Neural progenitor cell (in vitro differentiated cells): ENCODE data around the gene TASP1. TPM values are rescaled to one million over a fixed set of nuclear protein-coding genes. Genes with fewer than 3 reads are reported as not detected.

ENCODE experiments used
- DNase-seq: peaks from one replicate; pipeline ENCODE4 v3.0.0-alpha.2; 2016; ENCODE audit warnings: low spot score
- H2AFZ ChIP-seq: fragments of 200-600 bp; sonication (generic); replicated peaks from 2 replicates; pipeline ENCODE4 v1.6.1; 2016; ENCODE audit warnings: antibody characterized with exemption
- H3F3A ChIP-seq: fragments of 200-600 bp; sonication (generic); 2 replicates; pipeline ENCODE4 v1.6.1; 2016; ENCODE audit warnings: antibody characterized with exemption, low read depth
- H3K27ac ChIP-seq: fragments of 200-600 bp; sonication (generic); 2 replicates; pipeline ENCODE4 v1.5.1; 2016; ENCODE audit warnings: mild to moderate bottlenecking
- H3K27me3 ChIP-seq: fragments of 200-600 bp; sonication (generic); 2 replicates; pipeline ENCODE4 v1.6.1; 2016; ENCODE audit warnings: mild to moderate bottlenecking, moderate library complexity
- H3K36me3 ChIP-seq: fragments of 200-600 bp; sonication (generic); 2 replicates; pipeline ENCODE4 v1.5.1; 2016
- H3K4me1 ChIP-seq: fragments of 200-600 bp; sonication (generic); 2 replicates; pipeline ENCODE4 v1.6.1; 2016; ENCODE audit warnings: mixed run types
- H3K4me2 ChIP-seq: fragments of 200-600 bp; sonication (generic); 2 replicates; pipeline ENCODE4 v1.6.1; 2016
- H3K4me3 ChIP-seq: fragments of 200-600 bp; sonication (generic); 2 replicates; pipeline ENCODE4 v1.5.1; 2016
- H3K79me2 ChIP-seq: fragments of 200-600 bp; sonication (generic); 2 replicates; pipeline ENCODE4 v1.6.1; 2016; ENCODE audit warnings: low read depth
- H3K9ac ChIP-seq: fragments of 200-600 bp; sonication (generic); 2 replicates; pipeline ENCODE4 v1.6.1; 2016
- H3K9me3 ChIP-seq: fragments of 200-600 bp; sonication (generic); 2 replicates; pipeline ENCODE4 v1.5.1; 2016; ENCODE audit warnings: low read depth
- H4K20me1 ChIP-seq: fragments of 200-600 bp; sonication (generic); 2 replicates; pipeline ENCODE4 v1.6.1; 2016; ENCODE audit warnings: low read depth
- H3K27ac Mint-ChIP-seq: 3 replicates; pipeline ENCODE4 v1.8.0; 2021; ENCODE audit warnings: mixed read lengths
- H3K27me3 Mint-ChIP-seq: 2 replicates; pipeline ENCODE4 v1.8.0; 2022; ENCODE audit warnings: low read depth, mild to moderate bottlenecking, inconsistent platforms, moderate library complexity, mixed read lengths; ENCODE audit not compliant: insufficient read depth
- H3K36me3 Mint-ChIP-seq: 3 replicates; pipeline ENCODE4 v1.8.0; 2021; ENCODE audit warnings: mixed read lengths
- H3K4me1 Mint-ChIP-seq: 3 replicates; pipeline ENCODE4 v1.8.0; 2021; ENCODE audit warnings: mixed read lengths
- H3K4me3 Mint-ChIP-seq: 3 replicates; pipeline ENCODE4 v1.8.0; 2021; ENCODE audit warnings: mild to moderate bottlenecking, moderate library complexity, mixed read lengths
- H3K9me3 Mint-ChIP-seq: 3 replicates; pipeline ENCODE4 v1.8.0; 2020; ENCODE audit warnings: mixed read lengths
- CTCF ChIP-seq: fragments of 200-600 bp; sonication (generic); IDR thresholded peaks from 2 replicates; pipeline ENCODE4 v1.5.1; 2017; ENCODE audit warnings: antibody characterized with exemption, mild to moderate bottlenecking
- EZH2 ChIP-seq: fragments of 200-600 bp; sonication (generic); IDR thresholded peaks from 2 replicates; pipeline ENCODE4 v1.6.1; 2017; ENCODE audit warnings: antibody characterized with exemption, mild to moderate bottlenecking, moderate library complexity
- EZH2phosphoT487 ChIP-seq: fragments of 200-600 bp; sonication (generic); IDR thresholded peaks from 2 replicates; pipeline ENCODE4 v1.6.1; 2017; ENCODE audit warnings: antibody characterized with exemption
- total RNA-seq: library from RNA; depleted of rRNA; stranded (reverse); fragments of >200 nt; gene quantifications from 2 replicates; pipeline ENCODE4 v1.2.3, GENCODE V29; 2015; ENCODE audit warnings: low replicate concordance

The TASP1 gene
- total RNA-seq, 1 donor from 2014 or later = 9.6 TPM

GRCh38 chr20:13443690-13444089 lies 195.0 kb downstream of the TASP1 start:
- H3K4me2 ChIP-seq = no peak overlapping the region
- H3K36me3 Mint-ChIP-seq = no peaks in the 10 kb centered on the region
- no peak for TF ChIP-seq CTCF
- TF ChIP-seq EZH2phosphoT487 = no peak
- TF ChIP-seq EZH2 = no peak
- H3K36me3 ChIP-seq = no peaks in the 10 kb centered on the region
- DNase-seq = no peak
- H3K4me3 ChIP-seq = no peak overlapping the region
- no peaks in the 10 kb centered on the region for H3K79me2 ChIP-seq
- no peaks in the 10 kb centered on the region for H3K4me1 ChIP-seq
- H3K27me3 Mint-ChIP-seq = no peaks in the 10 kb centered on the region
- no peak overlapping the region for H3K4me3 Mint-ChIP-seq
- no peak overlapping the region for H3K9ac ChIP-seq
- no peak overlapping the region for H3K27ac ChIP-seq
- peaks cover 3% of the 10 kb centered on the region for H3K9me3 Mint-ChIP-seq
- no peaks in the 10 kb centered on the region for H3K9me3 ChIP-seq
- H3K27me3 ChIP-seq = no peaks in the 10 kb centered on the region
- H4K20me1 ChIP-seq = no peaks in the 10 kb centered on the region
- H3K4me1 Mint-ChIP-seq = no peaks in the 10 kb centered on the region
- H3F3A ChIP-seq = no peaks in the 10 kb centered on the region
- no peak overlapping the region for H3K27ac Mint-ChIP-seq
- H2AFZ ChIP-seq = no peak overlapping the region

- TF ChIP-seq CTCF (no peak), EZH2phosphoT487 (no peak), EZH2 (no peak)
- no peaks in the 10 kb centered on the region for H3F3A ChIP-seq
- H3K9me3 ChIP-seq = no peaks in the 10 kb centered on the region
- no peaks in the 10 kb centered on the region for H3K4me1 ChIP-seq
- no peaks in the 10 kb centered on the region for H4K20me1 ChIP-seq
- Mint-ChIP-seq H3K4me1 (no peaks in the 10 kb centered on the region), H3K36me3 (no peaks in the 10 kb centered on the region), H3K27me3 (no peaks in the 10 kb centered on the region), H3K27ac (no peak overlapping the region), H3K4me3 (no peak overlapping the region), H3K9me3 (peaks cover 3% of the 10 kb centered on the region)
- no peak overlapping the region for H3K4me2 ChIP-seq
- H3K9ac ChIP-seq = no peak overlapping the region
- no peaks in the 10 kb centered on the region for H3K79me2 ChIP-seq
- H3K4me3 ChIP-seq = no peak overlapping the region
- H3K36me3 ChIP-seq = no peaks in the 10 kb centered on the region
- no peak overlapping the region for H3K27ac ChIP-seq
- H3K27me3 ChIP-seq = no peaks in the 10 kb centered on the region
- H2AFZ ChIP-seq = no peak overlapping the region
- DNase-seq = no peak
Measured at GRCh38 chr20:13442986-13443385, 195.7 kb downstream of the TASP1 start.

GRCh38 chr20:13441388-13441787 lies 197.3 kb downstream of the TASP1 start:
- no peak overlapping the region for H3K27ac Mint-ChIP-seq
- H2AFZ ChIP-seq = no peak overlapping the region
- no peaks in the 10 kb centered on the region for H3F3A ChIP-seq
- TF ChIP-seq CTCF (no peak), EZH2phosphoT487 (no peak)
- no peak for DNase-seq
- H3K79me2 ChIP-seq = no peaks in the 10 kb centered on the region
- H3K4me1 Mint-ChIP-seq = no peaks in the 10 kb centered on the region
- H4K20me1 ChIP-seq = no peaks in the 10 kb centered on the region
- H3K27me3 Mint-ChIP-seq = no peaks in the 10 kb centered on the region
- no peak overlapping the region for H3K4me3 Mint-ChIP-seq
- H3K9me3 Mint-ChIP-seq = peaks cover 6% of the 10 kb centered on the region
- H3K27me3 ChIP-seq = no peaks in the 10 kb centered on the region
- H3K9ac ChIP-seq = no peak overlapping the region
- no peaks in the 10 kb centered on the region for H3K9me3 ChIP-seq
- H3K36me3 Mint-ChIP-seq = no peaks in the 10 kb centered on the region
- no peaks in the 10 kb centered on the region for H3K4me1 ChIP-seq
- H3K4me3 ChIP-seq = no peak overlapping the region
- H3K36me3 ChIP-seq = no peaks in the 10 kb centered on the region
- no peak overlapping the region for H3K4me2 ChIP-seq
- H3K27ac ChIP-seq = no peak overlapping the region

GRCh38 chr20:13436530-13436929 lies 202.2 kb downstream of the TASP1 start:
- no peak overlapping the region for H3K4me3 Mint-ChIP-seq
- H3K36me3 Mint-ChIP-seq = no peaks in the 10 kb centered on the region
- Histone ChIP-seq H4K20me1 (no peaks in the 10 kb centered on the region), H3K36me3 (no peaks in the 10 kb centered on the region), H3K4me3 (no peak overlapping the region), H3K9ac (no peak overlapping the region), H3K4me1 (no peaks in the 10 kb centered on the region), H3F3A (no peaks in the 10 kb centered on the region), H3K9me3 (no peaks in the 10 kb centered on the region), H3K4me2 (no peak overlapping the region), H3K27me3 (no peaks in the 10 kb centered on the region), H3K27ac (no peak overlapping the region), H3K79me2 (no peaks in the 10 kb centered on the region), H2AFZ (no peak overlapping the region)
- TF ChIP-seq EZH2phosphoT487 (no peak), EZH2 (no peak), CTCF (no peak)
- no peak for DNase-seq
- no peak overlapping the region for H3K27ac Mint-ChIP-seq
- H3K9me3 Mint-ChIP-seq = peaks cover 6% of the 10 kb centered on the region
- H3K4me1 Mint-ChIP-seq = no peaks in the 10 kb centered on the region
- no peaks in the 10 kb centered on the region for H3K27me3 Mint-ChIP-seq
